GM23338 (cell line): ENCODE measurements around the gene ITPR2. TPM values are rescaled to one million over a fixed set of nuclear protein-coding genes. Genes with fewer than 3 reads are reported as not detected.

Source experiments
- ATAC-seq: fragments of 200-7000 bp; cut with Tn5 transposase; 3 replicates; pipeline ENCODE4 v1.9.1; 2020
- DNase-seq: peaks from one replicate; pipeline ENCODE4 v3.0.0-alpha.2; 2015; ENCODE audit warnings: low spot score
- H2AFZ ChIP-seq: fragments of 200-600 bp; sonication (generic); 2 replicates; pipeline ENCODE4 v1.8.0; 2016; ENCODE audit warnings: antibody characterized with exemption, mild to moderate bottlenecking, moderate library complexity
- H3F3A ChIP-seq: fragments of 200-600 bp; sonication (generic); replicated peaks from 2 replicates; pipeline ENCODE4 v1.8.0; 2017; ENCODE audit warnings: antibody characterized with exemption, mixed run types, low read depth
- H3K27ac ChIP-seq: fragments of 200-600 bp; sonication (generic); 2 replicates; pipeline ENCODE4 v1.6.1; 2016; ENCODE audit warnings: low read depth
- H3K27me3 ChIP-seq: fragments of 200-600 bp; sonication (generic); 2 replicates; pipeline ENCODE4 v1.8.0; 2016; ENCODE audit warnings: mild to moderate bottlenecking, mixed run types, moderate library complexity; ENCODE audit not compliant: insufficient read depth
- H3K36me3 ChIP-seq: fragments of 200-600 bp; sonication (generic); 2 replicates; pipeline ENCODE4 v1.8.0; 2016; ENCODE audit warnings: mild to moderate bottlenecking; ENCODE audit not compliant: insufficient read depth
- H3K4me1 ChIP-seq: fragments of 200-600 bp; sonication (generic); 2 replicates; pipeline ENCODE4 v1.8.0; 2016; ENCODE audit warnings: mild to moderate bottlenecking, moderate library complexity; ENCODE audit not compliant: insufficient read depth
- H3K4me2 ChIP-seq: fragments of 200-600 bp; sonication (generic); 2 replicates; pipeline ENCODE4 v1.7.1; 2017; ENCODE audit warnings: mixed run types
- H3K4me3 ChIP-seq: fragments of 200-600 bp; sonication (generic); 2 replicates; pipeline ENCODE4 v1.6.1; 2016; ENCODE audit warnings: mixed run types
- H3K79me2 ChIP-seq: fragments of 200-600 bp; sonication (generic); replicated peaks from 2 replicates; pipeline ENCODE4 v1.8.0; 2017; ENCODE audit warnings: mild to moderate bottlenecking; ENCODE audit not compliant: insufficient read depth
- H3K9me2 ChIP-seq: fragments of 200-600 bp; sonication (generic); 2 replicates; pipeline ENCODE4 v1.8.0; 2017; ENCODE audit not compliant: insufficient read depth
- H4K20me1 ChIP-seq: fragments of 200-600 bp; sonication (generic); replicated peaks from 2 replicates; pipeline ENCODE4 v1.8.0; 2017; ENCODE audit warnings: mild to moderate bottlenecking; ENCODE audit not compliant: insufficient read depth
- H3K27ac Mint-ChIP-seq: 2 replicates; pipeline ENCODE4 v1.8.0; 2020; ENCODE audit warnings: inconsistent platforms, mild to moderate bottlenecking, moderate library complexity, mixed read lengths
- H3K27me3 Mint-ChIP-seq: 3 replicates; pipeline ENCODE4 v1.8.0; 2022; ENCODE audit warnings: low read depth, mild to moderate bottlenecking, moderate library complexity, mixed read lengths, inconsistent platforms; ENCODE audit not compliant: insufficient read depth, poor library complexity
- H3K36me3 Mint-ChIP-seq: 3 replicates; pipeline ENCODE4 v1.8.0; 2021; ENCODE audit warnings: low read depth, mild to moderate bottlenecking, inconsistent platforms, moderate library complexity, mixed read lengths
- H3K4me1 Mint-ChIP-seq: 3 replicates; pipeline ENCODE4 v1.8.0; 2020; ENCODE audit warnings: mild to moderate bottlenecking, inconsistent platforms, mixed read lengths
- H3K4me3 Mint-ChIP-seq: 3 replicates; pipeline ENCODE4 v1.8.0; 2021; ENCODE audit warnings: moderate library complexity, mild to moderate bottlenecking, inconsistent platforms, mixed read lengths
- H3K9me3 Mint-ChIP-seq: 3 replicates; pipeline ENCODE4 v1.8.0; 2020; ENCODE audit warnings: moderate library complexity, mild to moderate bottlenecking, inconsistent platforms, mixed read lengths
- CREB1 ChIP-seq: fragments of 250-450 bp; sonication (Bioruptor Pico); IDR thresholded peaks from 2 replicates; pipeline ENCODE4 v1.5.0; 2020; ENCODE audit warnings: low read depth, mild to moderate bottlenecking, moderate library complexity
- CTCF ChIP-seq, 2 experiments: fragments of 200-600 bp in 1 of 2; sonication (generic) in 1 of 2; conservative IDR thresholded peaks; 2 replicates each; pipeline versions ENCODE4 v1.5.1 to v1.6.1; 2016 to 2017; ENCODE audit warnings: antibody characterized with exemption in 2 of 2, low read depth in 2 of 2, mild to moderate bottlenecking in 2 of 2, moderate library complexity in 1 of 2
- ETS1 ChIP-seq: IDR thresholded peaks from 2 replicates; pipeline ENCODE4 v1.6.1; 2016; ENCODE audit warnings: antibody characterized with exemption
- EZH2 ChIP-seq: fragments of 200-600 bp; sonication (generic); IDR thresholded peaks from one replicate; pipeline ENCODE4 v1.8.0; 2017; ENCODE audit warnings: antibody characterized with exemption, mild to moderate bottlenecking, low read depth; ENCODE audit not compliant: unreplicated experiment
- EZH2phosphoT487 ChIP-seq: fragments of 200-600 bp; sonication (generic); IDR thresholded peaks from one replicate; pipeline ENCODE4 v1.8.1; 2018; ENCODE audit warnings: antibody characterized with exemption; ENCODE audit not compliant: unreplicated experiment
- JUNB ChIP-seq: IDR thresholded peaks from one replicate; pipeline ENCODE4 v1.6.1; 2016; ENCODE audit warnings: antibody characterized with exemption; ENCODE audit not compliant: unreplicated experiment
- POLR2AphosphoS5 ChIP-seq: IDR thresholded peaks from 2 replicates; pipeline ENCODE4 v1.6.1; 2016; ENCODE audit warnings: antibody characterized with exemption, low read depth
- REST ChIP-seq: IDR thresholded peaks from one replicate; pipeline ENCODE4 v1.6.1; 2018; ENCODE audit warnings: antibody characterized with exemption; ENCODE audit not compliant: unreplicated experiment
- STAT1 ChIP-seq: IDR thresholded peaks from one replicate; pipeline ENCODE4 v1.6.1; 2016; ENCODE audit warnings: antibody characterized with exemption; ENCODE audit not compliant: unreplicated experiment
- ZNF114 ChIP-seq: fragments of 250-450 bp; sonication (Bioruptor Pico); IDR thresholded peaks from 2 replicates; pipeline ENCODE4 v1.5.0; 2020; ENCODE audit warnings: mild to moderate bottlenecking, moderate library complexity
- ZNF331 ChIP-seq: fragments of 250-450 bp; sonication (Bioruptor Pico); IDR thresholded peaks from 2 replicates; pipeline ENCODE4 v1.5.0; 2020; ENCODE audit warnings: low read depth, mild to moderate bottlenecking, moderate library complexity
- polyA plus RNA-seq: library from polyadenylated mRNA; unstranded; fragments of >200 nt; fragmentation: Nextera tagmentation; extraction: Ambion mirVana; gene quantifications from 2 replicates; pipeline ENCODE4 v1.2.1, GENCODE V29; 2016
- total RNA-seq: library from RNA; depleted of rRNA; stranded (reverse); fragments of >200 nt; shearing (Covaris generic); gene quantifications from 2 replicates; pipeline ENCODE4 v1.2.3, GENCODE V29; 2014

The ITPR2 gene
- total and polyA plus RNA-seq, 2 experiments from 2014 or later: 44.5 to 65.2 TPM

GRCh38 chr12:26628234-26628633 is 204.8 kb downstream of the ITPR2 start (continued):
- TF ChIP-seq CTCF (conservative IDR thresholded peaks at IDR 0.05; ENCODE audit: low read depth in 2 of 2): no peak
- TF ChIP-seq POLR2AphosphoS5: no peak
- no peak for TF ChIP-seq ZNF331 (CRISPR knock-in tag)
- TF ChIP-seq JUNB: no peak
- no peak for TF ChIP-seq EZH2
- no peak for TF ChIP-seq ZNF114
- no peak for TF ChIP-seq ETS1

- Histone ChIP-seq H3K79me2 (no peaks in the 10 kb centered on the region), H3K27me3 (no peaks in the 10 kb centered on the region), H3K4me1 (no peaks in the 10 kb centered on the region), H3K9me2 (no peaks in the 10 kb centered on the region), H3K27ac (0 out of 2 replicates have a peak overlapping the region, but pooled peaks have one; percentile 47), H3K4me2 (no peak overlapping the region), H4K20me1 (no peaks in the 10 kb centered on the region), H2AFZ (no peak overlapping the region), H3K4me3 (no peak overlapping the region), H3F3A (no peaks in the 10 kb centered on the region; the same call in 1 of the 2 replicates), H3K36me3 (peaks cover 11% of the 10 kb centered on the region; the same call in 1 of the 2 replicates)
- H3K36me3 Mint-ChIP-seq: peaks cover 43% of the 10 kb centered on the region
- H3K27ac Mint-ChIP-seq: no peak overlapping the region
- H3K4me1 Mint-ChIP-seq: peaks cover 17% of the 10 kb centered on the region
- DNase-seq (no peak), ATAC-seq (no peak)
- H3K27me3 Mint-ChIP-seq: peaks cover 4% of the 10 kb centered on the region
- H3K4me3 Mint-ChIP-seq: no peak overlapping the region
- no peaks in the 10 kb centered on the region for H3K9me3 Mint-ChIP-seq
- TF ChIP-seq POLR2AphosphoS5 (no peak), ETS1 (no peak), STAT1 (no peak), EZH2 (no peak), REST (no peak), JUNB (no peak), CREB1 (no peak), CTCF (conservative IDR thresholded peaks at IDR 0.05; ENCODE audit: low read depth in 2 of 2) (no peak), EZH2phosphoT487 (no peak)
Observed at GRCh38 chr12:26627335-26627734, 205.7 kb downstream of the ITPR2 start.
